Activated CD8-positive, alpha-beta memory T cell treated with anti-CD3 and anti-CD28 coated beads, Interleukin-2, amount 50 U/mL, for 4 hours (primary cell): ENCODE data around the gene PCNX2.

Experiments used
- DNase-seq: peaks from one replicate; pipeline ENCODE4 v3.0.0-alpha.2; 2020

The PCNX2 gene

GRCh38 chr1:233295237-233295974, at the start of gene PCNX2:
Gene PCNX2 (minus strand): TSS chr1:233295725. CDS start chr1:233295478, 247 bp downstream.
- peak; percentile 66 for DNase-seq

- no peak for DNase-seq
Observed at GRCh38 chr1:233343262-233343661, 47.7 kb upstream of the PCNX2 start.

- no peak for DNase-seq
Observed at GRCh38 chr1:233342086-233342485, 46.6 kb upstream of the PCNX2 start.

GRCh38 chr1:233340966-233341516, 45.5 kb upstream of the PCNX2 start:
- no peak for DNase-seq

- DNase-seq, result no peak
Observed at GRCh38 chr1:233340031-233340555, 44.6 kb upstream of the PCNX2 start.

GRCh38 chr1:233338102-233338501, 42.6 kb upstream of the PCNX2 start:
- no peak for DNase-seq

- DNase-seq, result no peak
Observed at GRCh38 chr1:233337505-233337904, 42.0 kb upstream of the PCNX2 start.

GRCh38 chr1:233336554-233337456, 41.3 kb upstream of the PCNX2 start:
- DNase-seq, result no peak

GRCh38 chr1:233334092-233334491, 38.6 kb upstream of the PCNX2 start:
- no peak for DNase-seq

GRCh38 chr1:233333086-233333485, 37.6 kb upstream of the PCNX2 start:
- no peak for DNase-seq

GRCh38 chr1:233331676-233332519, 36.4 kb upstream of the PCNX2 start:
- DNase-seq, result no peak

GRCh38 chr1:233328142-233328921, 32.8 kb upstream of the PCNX2 start:
- DNase-seq, result peak; percentile 25

GRCh38 chr1:233327651-233328141, 32.2 kb upstream of the PCNX2 start, which contains the start of gene MAP3K21:
Gene MAP3K21 (plus strand): TSS chr1:233327724. CDS start chr1:233328029, 305 bp downstream.
- DNase-seq, result no peak

- DNase-seq, result peak; percentile 87
Observed at GRCh38 chr1:233326811-233327650, 31.5 kb upstream of the PCNX2 start.

GRCh38 chr1:233326319-233326718, 30.8 kb upstream of the PCNX2 start:
- DNase-seq, result no peak

- DNase-seq, result no peak
Observed at GRCh38 chr1:233323718-233324117, 28.2 kb upstream of the PCNX2 start.

GRCh38 chr1:233320023-233320422, 24.5 kb upstream of the PCNX2 start:
- DNase-seq, result no peak

- no peak for DNase-seq
Observed at GRCh38 chr1:233319272-233319671, 23.7 kb upstream of the PCNX2 start.

GRCh38 chr1:233316473-233316872, 20.9 kb upstream of the PCNX2 start:
- no peak for DNase-seq

- no peak for DNase-seq
Observed at GRCh38 chr1:233315718-233316301, 20.3 kb upstream of the PCNX2 start.
